GM10266 (cell line): ENCODE measurements around the gene PIGP.

Source experiments
- DNase-seq: peaks from one replicate; pipeline ENCODE4 v3.0.0; 2012; ENCODE audit errors: extremely low spot score
- CTCF ChIP-seq: IDR thresholded peaks from 2 replicates; pipeline ENCODE4 v1.5.1; 2012; ENCODE audit warnings: mild to moderate bottlenecking, low read depth; ENCODE audit not compliant: control insufficient read depth, insufficient read depth; ENCODE audit errors: missing control alignments

The PIGP gene

GRCh38 chr21:37064841-37065240, 8.0 kb downstream of the PIGP start:
- TF ChIP-seq CTCF, result no peak

GRCh38 chr21:37063433-37063832, 9.4 kb downstream of the PIGP start:
- DNase-seq, result no peak
- TF ChIP-seq CTCF, result no peak

More at GRCh38 chr21:37064841-37065240, 8.0 kb downstream of the PIGP start:
- no peak for DNase-seq

GRCh38 chr21:37062593-37062935, 10.3 kb downstream of the PIGP start:
- no peak for DNase-seq
- TF ChIP-seq CTCF, result no peak

GRCh38 chr21:37061926-37062592, 10.8 kb downstream of the PIGP start:
- DNase-seq, result no peak
- TF ChIP-seq CTCF, result no peak

- no peak for TF ChIP-seq CTCF
- no peak for DNase-seq
These were observed 12.6 kb downstream of the PIGP start for GRCh38 chr21:37060296-37060695.

GRCh38 chr21:37059181-37059580, 13.7 kb downstream of the PIGP start:
- TF ChIP-seq CTCF, result no peak
- DNase-seq, result no peak

- no peak for TF ChIP-seq CTCF
- DNase-seq, result no peak
These were observed 14.6 kb downstream of the PIGP start for GRCh38 chr21:37058261-37058660.
